ENCODE results near the gene RFX2. TPM values are rescaled to one million over a fixed set of nuclear protein-coding genes. Genes with fewer than 3 reads are reported as not detected.

Gene RFX2
- total RNA-seq, 1 experiment from 2014 or later = 3.7 TPM

GRCh38 chr19:5999693-6000092 is 110.6 kb downstream of the RFX2 start:
- Histone ChIP-seq H4K20me1 (ENCODE audit: control insufficient read depth, insufficient read depth, insufficient read length) (no peaks in the 10 kb centered on the region), H3T11ph (ENCODE audit: low read length) (no peak overlapping the region), H3K9me3 (ENCODE audit: control insufficient read depth, low read depth, low read length) (no peaks in the 10 kb centered on the region), H3K4ac (ENCODE audit: low read depth, low read length) (no peak overlapping the region), H3K4me1 (ENCODE audit: insufficient read depth, low read length) (no peaks in the 10 kb centered on the region), H2AK5ac (ENCODE audit: insufficient read length, low read length) (no peak overlapping the region), H3K56ac (ENCODE audit: insufficient read length, low read depth, low read length) (no peak overlapping the region), H3K14ac (ENCODE audit: insufficient read depth, low read length) (no peak overlapping the region), H2BK5ac (ENCODE audit: insufficient read length, low read length) (no peak overlapping the region), H4K91ac (ENCODE audit: insufficient read length, low read depth, low read length) (no peak overlapping the region), H3K18ac (ENCODE audit: insufficient read length, low read depth, low read length) (no peak overlapping the region), H3K27ac (ENCODE audit: insufficient read length, low read depth, low read length) (no peak overlapping the region), H2BK20ac (ENCODE audit: low read depth, low read length, poor library complexity, severe bottlenecking) (no peak overlapping the region), H3K23me2 (ENCODE audit: insufficient read length, low read depth, low read length, poor library complexity, severe bottlenecking) (no peaks in the 10 kb centered on the region), H3K23ac (ENCODE audit: insufficient read length, low read depth, low read length) (no peak overlapping the region), H3K4me2 (ENCODE audit: insufficient read depth, insufficient read length, low read length) (no peak overlapping the region), H3K9ac (ENCODE audit: extremely low read depth, insufficient read length, low read length) (no peak overlapping the region), H4K8ac (replicated peaks; ENCODE audit: insufficient read length, low read depth, low read length) (no peak overlapping the region), H2AFZ (ENCODE audit: low read length) (no peak overlapping the region), H2BK15ac (ENCODE audit: low read depth, low read length) (no peak overlapping the region), H2BK120ac (ENCODE audit: low read depth, low read length, poor library complexity, severe bottlenecking) (no peak overlapping the region), H3K79me2 (ENCODE audit: insufficient read depth, low read length) (no peaks in the 10 kb centered on the region), H3K27me3 (ENCODE audit: insufficient read depth, low read length) (no peaks in the 10 kb centered on the region), H3K79me1 (ENCODE audit: insufficient read depth, low read depth, low read length, poor library complexity, severe bottlenecking) (no peaks in the 10 kb centered on the region), H2BK12ac (ENCODE audit: insufficient read length, low read depth, low read length) (no peak overlapping the region), H4K5ac (ENCODE audit: insufficient read length, low read depth, low read length) (no peak overlapping the region)
- no CpG with 5 or more reads among the region's 6 CpGs for WGBS (ENCODE audit: extremely low coverage, insufficient read length, low lambda C conversion rate)
- Mint-ChIP-seq H3K4me1 (peaks cover 2% of the 10 kb centered on the region in 2 experiments; a peak in 1 of 4 replicates), H3K27ac (no peak overlapping the region), H3K36me3 (ENCODE audit: insufficient read depth in 1 of 3, low read depth in 3 of 3) (peaks cover 3 to 12% (median 9%) of the 10 kb centered on the region in 3 experiments; a peak in 4 of 7 replicates), H3K27me3 (ENCODE audit: low read depth) (peaks cover 6% of the 10 kb centered on the region; the same call in 1 of the 2 replicates), H3K4me3 (no peak overlapping the region), H3K9me3 (peaks cover 3 to 4% of the 10 kb centered on the region in 2 experiments; a peak in 3 of 5 replicates)
- DNase-seq = no peak
- no peak for TF ChIP-seq CTCF (conservative IDR thresholded peaks at IDR 0.05)
